Measurements from ENCODE around the gene ZSWIM7.
A peak's percentile ranks its signal among the peaks of the same experiment; 100 is the strongest.
"Not testable (repeated sequence)": the region's sequence is repeated elsewhere in the genome, so short reads cannot be mapped to it uniquely, and the experiment has no call there.

ZSWIM7 gene

GRCh38 chr17:15955793-15956541 is 43.5 kb downstream of the ZSWIM7 start:
- no peak for DNase-seq

- no peak for DNase-seq
These were observed 45.3 kb downstream of the ZSWIM7 start for GRCh38 chr17:15954222-15954621.

GRCh38 chr17:15952916-15953790 is 46.4 kb downstream of the ZSWIM7 start:
- DNase-seq: no peak

GRCh38 chr17:15952048-15952532 is 47.4 kb downstream of the ZSWIM7 start:
- DNase-seq: no peak

- no peak for DNase-seq
These were observed 48.0 kb downstream of the ZSWIM7 start for GRCh38 chr17:15951368-15952047.

- DNase-seq: no peak
These were observed 51.3 kb downstream of the ZSWIM7 start for GRCh38 chr17:15947976-15948752.

GRCh38 chr17:15947271-15947670 is 52.2 kb downstream of the ZSWIM7 start:
- no peak for DNase-seq

- DNase-seq: no peak
These were observed 52.8 kb downstream of the ZSWIM7 start for GRCh38 chr17:15946611-15947120.

GRCh38 chr17:15945527-15946191 is 53.8 kb downstream of the ZSWIM7 start:
- DNase-seq: no peak

- DNase-seq: peak; percentile 79
These were observed 54.6 kb downstream of the ZSWIM7 start, which contains the start of gene ADORA2B for GRCh38 chr17:15944759-15945526. ADORA2B (plus strand) TSS chr17:15945130; CDS start chr17:15945249, 119 bp downstream.

GRCh38 chr17:15943971-15944758 is 55.3 kb downstream of the ZSWIM7 start:
- no peak for DNase-seq

GRCh38 chr17:15942207-15942833 is 57.2 kb downstream of the ZSWIM7 start:
- DNase-seq: no peak

GRCh38 chr17:15941781-15942180 is 57.7 kb downstream of the ZSWIM7 start:
- no peak for DNase-seq

GRCh38 chr17:15936481-15936880 is 63.0 kb downstream of the ZSWIM7 start:
- DNase-seq: not testable (repeated sequence)

- DNase-seq: no peak
These were observed 63.6 kb downstream of the ZSWIM7 start for GRCh38 chr17:15935891-15936290.

- no peak for DNase-seq
These were observed 64.6 kb downstream of the ZSWIM7 start for GRCh38 chr17:15934866-15935265.

- DNase-seq: no peak
These were observed 68.1 kb downstream of the ZSWIM7 start for GRCh38 chr17:15931394-15931793.

- DNase-seq: no peak
These were observed 69.1 kb downstream of the ZSWIM7 start for GRCh38 chr17:15930426-15930825.

GRCh38 chr17:15929941-15930340 is 69.6 kb downstream of the ZSWIM7 start:
- no peak for DNase-seq
